Pancreas (tissue), 10 donors: ENCODE measurements around the gene ATP5MC2. TPM values are rescaled to one million over a fixed set of nuclear protein-coding genes. Genes with fewer than 3 reads are reported as not detected.

ENCODE experiments used
- ATAC-seq, 4 donors: fragments of 200-7000 bp; cut with Tn5 transposase; one replicate each; pipeline versions ENCODE4 v1.8.0 to v1.9.1; 2020; ENCODE audit warnings: mild to moderate bottlenecking in 4 of 4, moderate library complexity in 4 of 4
- DNase-seq, 6 donors: peaks; one replicate each; pipeline ENCODE4 v3.0.0-alpha.2; 2020
- FAIRE-seq: peaks from 2 replicates; lab custom pipeline; 2012; peaks lifted over from hg19 to GRCh38; lab: Jason Lieb, UNC
- H3K27ac ChIP-seq, 4 donors: fragments of 200-600 bp; sonication (generic); 1 replicate in 3 of 4; 2 replicates in 1 of 4; pipeline versions ENCODE4 v1.5.0 to v1.8.0; 2020
- H3K27me3 ChIP-seq, 4 donors: fragments of 200-600 bp; one replicate each; pipeline ENCODE4 v1.8.0; 2021
- H3K36me3 ChIP-seq, 3 donors: fragments of 200-600 bp; sonication (generic) in 1 of 3; one replicate each; pipeline versions ENCODE4 v1.5.0 to v1.8.0; 2020 to 2021
- H3K4me1 ChIP-seq, 3 donors: fragments of 200-600 bp; one replicate each; pipeline ENCODE4 v1.8.0; 2021
- H3K4me3 ChIP-seq, 4 donors: fragments of 200-600 bp; sonication (generic) in 2 of 4; one replicate each; pipeline versions ENCODE4 v1.5.0 to v1.8.0; 2020 to 2021
- H3K9me3 ChIP-seq, 4 donors: fragments of 200-600 bp; one replicate each; pipeline ENCODE4 v1.8.0; 2021
- WGBS, 2 donors: extraction: QIAGEN DNeasy Blood & Tissue Kit; methylation state at CpG; one replicate each; pipeline ENCODE4 v1.1.7; 2013; 5-methylcytosine and 5-hydroxymethylcytosine counted together
- intact Hi-C, 3 donors: fragments of 100-400 bp; cut with DNase I; formaldehyde crosslinking; loops; one replicate each; pipeline versions ENCODE4 v1.11.1 to v1.14.2; 2022
- polyA plus RNA-seq, 2 donors: library from polyadenylated mRNA; stranded (reverse); fragments of 200-250 nt; gene quantifications; one replicate each; pipeline ENCODE4 v1.2.3, GENCODE V29; 2013
- total RNA-seq, 6 donors: library from RNA; stranded (reverse); fragmentation: NEBNext Ultra II Directional in 4 of 6; extraction: Animal tissue kit (Norgen Biotek cat#: 25700) in 4 of 6; gene quantifications; one replicate each; pipeline versions ENCODE4 v1.2.1 to v1.2.4, GENCODE V29; 2021 to 2023
- TF ChIP-seq, protein P1 (sequence below), 4 donors: fragments of 200-600 bp; sonication (generic) in 3 of 4; IDR thresholded peaks; one replicate each; pipeline versions ENCODE4 v1.5.0 to v1.8.0; 2021; ENCODE audit warnings: antibody characterized with exemption in 4 of 4
- donor health status: healthy with polysubstance abuse.
- donor health status: DM: no; HTN: no; CAD: no; lungs with moderate emphysema.
- donor health status: DM: no; HTN: no; CAD: no.
- donor health status: control.
- donor health status: control.
- donor health status: Bipolar disorder and iron deficiency.
- donor health status: DM: yes; HTN: yes; CAD: no.
- donor health status: DM: no; HTN: no; CAD: no.
- donor health status: DM: no; HTN: no; CAD: no.
- donor health status: DM: yes; HTN: yes; CAD: no.

The ATP5MC2 gene
- total and polyA plus RNA-seq, 8 donors = 134 to 350 (median 188) TPM

DNA sequence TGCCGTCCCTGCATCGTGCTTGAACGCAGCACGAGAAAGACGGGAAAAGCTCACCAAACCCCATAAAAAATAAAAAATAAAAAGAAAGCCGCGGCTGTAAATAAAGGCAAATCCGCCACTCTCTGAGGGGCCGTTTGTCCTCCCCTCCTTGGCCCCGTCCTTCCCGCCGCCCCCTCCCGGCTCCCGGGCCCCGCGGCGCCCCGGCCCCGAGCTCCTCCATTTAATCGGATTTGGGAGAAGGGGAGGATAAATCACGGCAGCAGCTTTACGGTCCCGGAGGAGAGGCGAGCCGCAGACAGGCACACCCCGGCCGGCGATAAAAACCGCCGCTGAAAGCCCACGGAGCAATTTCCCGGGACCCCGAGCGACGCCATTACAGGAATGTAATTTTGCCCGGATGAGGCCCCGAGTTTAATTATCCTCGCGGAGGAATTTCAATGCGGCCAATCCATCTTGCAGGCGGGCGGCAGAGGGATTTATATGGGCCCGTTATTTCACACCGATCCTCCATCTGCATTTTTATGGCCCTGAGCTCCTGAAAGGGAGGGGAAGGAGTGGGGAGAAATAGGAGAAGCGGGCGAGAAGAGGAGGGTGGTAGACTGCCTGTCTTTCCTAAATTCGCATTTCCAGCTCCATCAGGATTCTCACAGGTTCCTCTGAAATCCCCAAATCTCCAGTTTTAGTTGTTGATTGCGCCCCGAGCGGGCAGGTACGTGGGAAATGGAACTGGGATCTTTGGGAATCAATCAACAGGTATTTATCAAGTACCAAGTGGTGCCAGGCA, 1.3 kb upstream of the ATP5MC2 start:
- intact Hi-C loops = loop anchor here in 1 of 3 donors (5.0 kb wide), 1 partner anchor 135 kb away; no protein-coding TSS in a partner anchor
- DNase-seq = peak in 2 of 6 donors; percentile 58 to 59
- Histone ChIP-seq H3K27ac (peak overlapping the region; percentile 55 to 89 (median 74)), H3K9me3 (no peaks in the 10 kb centered on the region), H3K4me1 (peaks cover 5 to 17% (median 8%) of the 10 kb centered on the region in 3 donors), H3K36me3 (peaks cover 0 to 2% (median 0%) of the 10 kb centered on the region in 3 donors), H3K4me3 (peak overlapping the region in 3 of 4 donors; percentile 6 to 84 (median 66)), H3K27me3 (no peaks in the 10 kb centered on the region)
- TF ChIP-seq, protein P1, sequence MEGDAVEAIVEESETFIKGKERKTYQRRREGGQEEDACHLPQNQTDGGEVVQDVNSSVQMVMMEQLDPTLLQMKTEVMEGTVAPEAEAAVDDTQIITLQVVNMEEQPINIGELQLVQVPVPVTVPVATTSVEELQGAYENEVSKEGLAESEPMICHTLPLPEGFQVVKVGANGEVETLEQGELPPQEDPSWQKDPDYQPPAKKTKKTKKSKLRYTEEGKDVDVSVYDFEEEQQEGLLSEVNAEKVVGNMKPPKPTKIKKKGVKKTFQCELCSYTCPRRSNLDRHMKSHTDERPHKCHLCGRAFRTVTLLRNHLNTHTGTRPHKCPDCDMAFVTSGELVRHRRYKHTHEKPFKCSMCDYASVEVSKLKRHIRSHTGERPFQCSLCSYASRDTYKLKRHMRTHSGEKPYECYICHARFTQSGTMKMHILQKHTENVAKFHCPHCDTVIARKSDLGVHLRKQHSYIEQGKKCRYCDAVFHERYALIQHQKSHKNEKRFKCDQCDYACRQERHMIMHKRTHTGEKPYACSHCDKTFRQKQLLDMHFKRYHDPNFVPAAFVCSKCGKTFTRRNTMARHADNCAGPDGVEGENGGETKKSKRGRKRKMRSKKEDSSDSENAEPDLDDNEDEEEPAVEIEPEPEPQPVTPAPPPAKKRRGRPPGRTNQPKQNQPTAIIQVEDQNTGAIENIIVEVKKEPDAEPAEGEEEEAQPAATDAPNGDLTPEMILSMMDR (IDR thresholded peaks at IDR 0.05) = no peak
- FAIRE-seq = no peak
- no peak for ATAC-seq
- 45 to 48% methylated on average over 46 to 51 of the region's 51 CpGs for WGBS, 2 donors

DNA sequence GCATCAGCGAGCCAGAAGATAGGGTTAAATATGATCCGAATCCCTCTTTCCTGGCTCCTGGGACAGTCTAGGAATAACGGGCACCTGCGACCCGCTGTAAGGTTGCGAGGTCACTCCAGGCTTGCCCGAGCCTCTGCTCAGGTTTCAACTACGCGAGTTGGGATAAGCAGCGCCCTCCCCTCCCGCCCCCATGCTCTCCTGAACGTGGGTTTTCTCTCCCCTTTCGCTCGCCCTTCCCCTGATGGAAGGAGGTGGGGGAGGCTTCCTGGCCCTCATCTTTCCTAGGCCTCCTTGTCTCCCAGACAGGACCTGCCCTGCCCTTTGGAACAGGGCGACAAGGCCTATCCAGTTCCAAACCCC, 753 bp upstream of the ATP5MC2 start:
- Histone ChIP-seq H3K4me1 (peaks cover 5 to 17% (median 8%) of the 10 kb centered on the region in 3 donors), H3K9me3 (no peaks in the 10 kb centered on the region), H3K27me3 (no peaks in the 10 kb centered on the region), H3K27ac (peak overlapping the region; percentile 55 to 89 (median 74)), H3K36me3 (peaks cover 0 to 8% (median under 1%) of the 10 kb centered on the region in 3 donors), H3K4me3 (peak overlapping the region; percentile 6 to 84 (median 41))
- TF ChIP-seq, protein P1 (IDR thresholded peaks at IDR 0.05) = no peak
- intact Hi-C loops = loop anchor here in 1 of 3 donors (5.0 kb wide), 1 partner anchor 134 kb away; no protein-coding TSS in a partner anchor
- WGBS, 2 donors = 16 to 19% methylated on average over 14 to 15 of the region's 15 CpGs
- peak; percentile 9 to 28 (median 22) for ATAC-seq
- DNase-seq = peak in 4 of 6 donors; percentile 31 to 64 (median 48)
- FAIRE-seq = no peak

DNA sequence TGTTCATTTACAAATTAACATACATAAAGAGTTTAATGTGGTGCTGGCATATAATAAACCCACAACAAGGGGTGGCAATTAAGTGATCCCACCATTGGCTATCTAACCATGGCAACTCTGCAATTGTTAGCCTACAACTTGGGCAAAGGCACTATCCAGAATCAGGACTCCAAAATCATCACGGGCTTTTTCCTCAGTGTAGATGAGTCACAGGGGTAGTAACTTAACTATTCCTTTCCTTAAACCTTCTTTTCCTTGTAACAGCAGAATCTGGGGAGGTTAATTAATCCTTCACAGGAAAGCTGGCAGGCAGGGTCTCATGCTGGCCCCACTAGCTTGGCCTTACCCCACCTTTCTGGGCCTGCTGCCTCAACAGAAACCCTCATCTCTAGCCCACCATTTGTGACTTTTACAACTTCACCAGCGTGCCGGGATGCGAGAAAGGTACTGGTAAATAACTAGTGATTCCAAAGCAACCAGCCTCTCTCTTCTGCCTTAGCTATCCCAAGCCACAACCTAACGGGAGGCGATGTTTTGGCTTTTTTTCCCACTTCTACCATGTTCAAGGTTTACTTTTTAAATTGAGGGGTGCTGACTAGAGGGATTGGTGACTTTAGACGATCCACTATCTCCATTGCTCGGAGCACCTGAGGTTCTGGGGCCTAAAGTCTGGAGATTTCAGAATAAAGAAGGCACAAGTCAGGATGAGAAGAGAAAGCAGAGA, 744 bp downstream of the ATP5MC2 start:
- H3K4me1 ChIP-seq = peaks cover 5 to 17% (median 8%) of the 10 kb centered on the region in 3 donors
- H3K9me3 ChIP-seq = no peaks in the 10 kb centered on the region
- ATAC-seq (no peak), DNase-seq (no peak), FAIRE-seq (no peak)
- H3K27me3 ChIP-seq = no peaks in the 10 kb centered on the region
- TF ChIP-seq, protein P1 (IDR thresholded peaks at IDR 0.05) = no peak
- H3K27ac ChIP-seq = peak overlapping the region; percentile 54 to 89 (median 78)
- peak overlapping the region; percentile 33 to 84 (median 61) for H3K4me3 ChIP-seq
- intact Hi-C loops = loop anchor here in 2 of 3 donors (5.0 kb wide), 2 partner anchors 128 to 133 kb away; no protein-coding TSS in a partner anchor
- 21 to 27% methylated on average over 8 of the region's 8 CpGs for WGBS, 2 donors
- peaks cover 0 to 23% (median 4%) of the 10 kb centered on the region in 3 donors for H3K36me3 ChIP-seq

DNA sequence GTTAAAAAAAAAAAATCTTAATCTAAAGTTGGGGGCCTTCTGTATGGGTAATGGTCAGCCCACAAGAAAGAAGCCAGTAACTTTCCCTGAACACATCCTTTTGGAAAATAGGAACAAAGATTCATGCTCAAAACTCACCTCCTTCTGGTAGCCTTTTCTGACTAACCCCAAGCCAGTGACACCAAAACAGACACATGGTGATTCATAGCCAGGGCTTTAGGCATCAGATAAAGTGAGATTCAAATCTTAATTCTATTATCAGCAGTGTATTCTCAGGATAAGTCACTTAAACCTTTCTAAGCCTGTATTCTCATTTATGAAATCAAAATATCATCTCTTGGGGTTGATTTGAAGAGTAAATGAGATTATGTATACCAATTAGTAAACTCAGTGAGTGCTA, 4.9 kb downstream of the ATP5MC2 start:
- intact Hi-C loops = loop anchor here in 1 of 3 donors (5.0 kb wide), 1 partner anchor 124 kb away; no protein-coding TSS in a partner anchor
- DNase-seq = no peak
- Histone ChIP-seq H3K27me3 (no peaks in the 10 kb centered on the region), H3K27ac (no peak overlapping the region), H3K36me3 (peaks cover 0 to 46% (median 27%) of the 10 kb centered on the region in 3 donors), H3K4me3 (no peak overlapping the region), H3K4me1 (peaks cover 0 to 17% (median 4%) of the 10 kb centered on the region in 3 donors), H3K9me3 (no peaks in the 10 kb centered on the region)
- TF ChIP-seq, protein P1 (IDR thresholded peaks at IDR 0.05) = no peak
- no peak for ATAC-seq
- FAIRE-seq = no peak
